Measurements from ENCODE around the gene RFX2. TPM values are rescaled to one million over a fixed set of nuclear protein-coding genes. Genes with fewer than 3 reads are reported as not detected.

The RFX2 gene
- total and polyA plus RNA-seq, 9 donors: 5.9 to 31.2 (median 13.3) TPM

- no peak overlapping the region for H3K27ac ChIP-seq
Measured at GRCh38 chr19:6035026-6035425, 75.3 kb downstream of the RFX2 start.

GRCh38 chr19:6034512-6034911 lies 75.8 kb downstream of the RFX2 start:
- TF ChIP-seq POLR2A (IDR thresholded peaks at IDR 0.05): no peak
- no peak for TF ChIP-seq EP300 (IDR thresholded peaks at IDR 0.05)
- TF ChIP-seq CTCF (IDR thresholded peaks at IDR 0.05): no peak
- Histone ChIP-seq H3K36me3 (no peaks in the 10 kb centered on the region), H3K4me3 (no peak overlapping the region), H3K27ac (no peak overlapping the region), H3K27me3 (no peaks in the 10 kb centered on the region), H3K4me1 (ENCODE audit: insufficient read depth) (no peaks in the 10 kb centered on the region), H3K9me3 (no peaks in the 10 kb centered on the region)
- intact Hi-C loops (cut with DNase I): no loop called here
- WGBS, 3 donors: 94 to 96% (median 95%) methylated on average over 4 of the region's 4 CpGs
- peak in 1 of 5 donors; percentile 1 for DNase-seq

More at GRCh38 chr19:6035026-6035425, 75.3 kb downstream of the RFX2 start:
- 83 to 90% (median 87%) methylated on average over 3 of the region's 3 CpGs for WGBS, 3 donors
- DNase-seq: peak in 2 of 5 donors; percentile 3 to 17
- Histone ChIP-seq H3K4me3 (no peak overlapping the region), H3K36me3 (no peaks in the 10 kb centered on the region), H3K9me3 (no peaks in the 10 kb centered on the region), H3K4me1 (ENCODE audit: insufficient read depth) (no peaks in the 10 kb centered on the region), H3K27me3 (no peaks in the 10 kb centered on the region)
- intact Hi-C loops (cut with DNase I): no loop called here
- TF ChIP-seq POLR2A (IDR thresholded peaks at IDR 0.05) (no peak), CTCF (IDR thresholded peaks at IDR 0.05) (no peak), EP300 (IDR thresholded peaks at IDR 0.05) (no peak)

- H3K27me3 ChIP-seq: no peaks in the 10 kb centered on the region
- TF ChIP-seq EP300 (IDR thresholded peaks at IDR 0.05): no peak
- TF ChIP-seq CTCF (IDR thresholded peaks at IDR 0.05): no peak
- no peak for TF ChIP-seq POLR2A (IDR thresholded peaks at IDR 0.05)
- H3K9me3 ChIP-seq: no peaks in the 10 kb centered on the region
- peak in 1 of 5 donors; percentile 1 for DNase-seq
- 95 to 96% (median 95%) methylated on average over 4 of the region's 4 CpGs for WGBS, 3 donors
- no peaks in the 10 kb centered on the region for H3K36me3 ChIP-seq
- no peak overlapping the region for H3K4me3 ChIP-seq
- H3K4me1 ChIP-seq (ENCODE audit: insufficient read depth): no peaks in the 10 kb centered on the region
- no peak overlapping the region for H3K27ac ChIP-seq
- intact Hi-C loops (cut with DNase I): no loop called here
Measured at GRCh38 chr19:6033744-6034264, 76.5 kb downstream of the RFX2 start.

GRCh38 chr19:6032827-6033226 lies 77.5 kb downstream of the RFX2 start:
- intact Hi-C loops (cut with DNase I): no loop called here
- H3K27me3 ChIP-seq: no peaks in the 10 kb centered on the region
- DNase-seq: peak in 2 of 5 donors; percentile 5 to 6
- no peak overlapping the region for H3K4me3 ChIP-seq
- H3K27ac ChIP-seq: no peak overlapping the region
- TF ChIP-seq POLR2A (IDR thresholded peaks at IDR 0.05) (no peak), EP300 (IDR thresholded peaks at IDR 0.05) (no peak), CTCF (IDR thresholded peaks at IDR 0.05) (no peak)
- H3K36me3 ChIP-seq: no peaks in the 10 kb centered on the region
- no peaks in the 10 kb centered on the region for H3K4me1 ChIP-seq (ENCODE audit: insufficient read depth)
- no peaks in the 10 kb centered on the region for H3K9me3 ChIP-seq
- WGBS, 3 donors: 92 to 95% (median 93%) methylated on average over 9 of the region's 9 CpGs

Measured in ovary (tissue), 9 donors.